ENCODE results near the gene SUCO.

The SUCO gene

GRCh38 chr1:172515436-172515835 lies 17.5 kb upstream of the SUCO start:
- DNase-seq (ENCODE audit: low read depth) = no peak

GRCh38 chr1:172515927-172516326 lies 17.0 kb upstream of the SUCO start:
- DNase-seq (ENCODE audit: low read depth) = no peak

GRCh38 chr1:172517081-172517480 lies 15.9 kb upstream of the SUCO start:
- DNase-seq (ENCODE audit: low read depth) = no peak

GRCh38 chr1:172517545-172517944 lies 15.4 kb upstream of the SUCO start:
- DNase-seq (ENCODE audit: low read depth) = no peak

GRCh38 chr1:172529304-172529703 lies 3.6 kb upstream of the SUCO start:
- DNase-seq (ENCODE audit: low read depth) = no peak

- DNase-seq (ENCODE audit: low read depth) = peak; percentile 61
Observed at GRCh38 chr1:172530000-172530399, 3.0 kb upstream of the SUCO start.

GRCh38 chr1:172531412-172532182 lies 1.4 kb upstream of the SUCO start:
- DNase-seq (ENCODE audit: low read depth) = no peak

- DNase-seq (ENCODE audit: low read depth) = peak; percentile 99
Observed at GRCh38 chr1:172532183-172532699, 709 bp upstream of the SUCO start.

- peak; percentile 30 for DNase-seq (ENCODE audit: low read depth)
Observed at GRCh38 chr1:172533513-172534151, 682 bp downstream of the SUCO start.

- no peak for DNase-seq (ENCODE audit: low read depth)
Observed at GRCh38 chr1:172536256-172536655, 3.3 kb downstream of the SUCO start.

GRCh38 chr1:172537366-172537765 lies 4.4 kb downstream of the SUCO start:
- DNase-seq (ENCODE audit: low read depth) = no peak

GRCh38 chr1:172537827-172538391 lies 5.0 kb downstream of the SUCO start:
- peak; percentile 55 for DNase-seq (ENCODE audit: low read depth)

GRCh38 chr1:172540635-172541034 lies 7.7 kb downstream of the SUCO start:
- peak; percentile 50 for DNase-seq (ENCODE audit: low read depth)

- DNase-seq (ENCODE audit: low read depth) = no peak
Observed at GRCh38 chr1:172544481-172545104, 11.6 kb downstream of the SUCO start.

GRCh38 chr1:172545396-172546004 lies 12.6 kb downstream of the SUCO start:
- no peak for DNase-seq (ENCODE audit: low read depth)

GRCh38 chr1:172547071-172547470 lies 14.1 kb downstream of the SUCO start:
- DNase-seq (ENCODE audit: low read depth) = no peak

- DNase-seq (ENCODE audit: low read depth) = no peak
Observed at GRCh38 chr1:172549621-172550280, 16.8 kb downstream of the SUCO start.

GRCh38 chr1:172551279-172551678 lies 18.3 kb downstream of the SUCO start:
- no peak for DNase-seq (ENCODE audit: low read depth)

- DNase-seq (ENCODE audit: low read depth) = no peak
Observed at GRCh38 chr1:172554915-172555314, 22.0 kb downstream of the SUCO start.

- DNase-seq (ENCODE audit: low read depth) = peak; percentile 93
Observed at GRCh38 chr1:172556461-172556860, 23.5 kb downstream of the SUCO start.

GRCh38 chr1:172557270-172557669 lies 24.3 kb downstream of the SUCO start:
- DNase-seq (ENCODE audit: low read depth) = no peak

Data from amniotic epithelial cell (primary cell).